Measurements from ENCODE around the gene WASHC4. TPM values are rescaled to one million over a fixed set of nuclear protein-coding genes. Genes with fewer than 3 reads are reported as not detected.

The WASHC4 gene
- total RNA-seq, 4 donors from 2014 or later, result 18.0 to 70.3 (median 44.3) TPM

- no peak for DNase-seq
- no peak for TF ChIP-seq EP300 (IDR thresholded peaks at IDR 0.05; ENCODE audit: low read depth)
- TF ChIP-seq, protein P1, sequence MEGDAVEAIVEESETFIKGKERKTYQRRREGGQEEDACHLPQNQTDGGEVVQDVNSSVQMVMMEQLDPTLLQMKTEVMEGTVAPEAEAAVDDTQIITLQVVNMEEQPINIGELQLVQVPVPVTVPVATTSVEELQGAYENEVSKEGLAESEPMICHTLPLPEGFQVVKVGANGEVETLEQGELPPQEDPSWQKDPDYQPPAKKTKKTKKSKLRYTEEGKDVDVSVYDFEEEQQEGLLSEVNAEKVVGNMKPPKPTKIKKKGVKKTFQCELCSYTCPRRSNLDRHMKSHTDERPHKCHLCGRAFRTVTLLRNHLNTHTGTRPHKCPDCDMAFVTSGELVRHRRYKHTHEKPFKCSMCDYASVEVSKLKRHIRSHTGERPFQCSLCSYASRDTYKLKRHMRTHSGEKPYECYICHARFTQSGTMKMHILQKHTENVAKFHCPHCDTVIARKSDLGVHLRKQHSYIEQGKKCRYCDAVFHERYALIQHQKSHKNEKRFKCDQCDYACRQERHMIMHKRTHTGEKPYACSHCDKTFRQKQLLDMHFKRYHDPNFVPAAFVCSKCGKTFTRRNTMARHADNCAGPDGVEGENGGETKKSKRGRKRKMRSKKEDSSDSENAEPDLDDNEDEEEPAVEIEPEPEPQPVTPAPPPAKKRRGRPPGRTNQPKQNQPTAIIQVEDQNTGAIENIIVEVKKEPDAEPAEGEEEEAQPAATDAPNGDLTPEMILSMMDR (IDR thresholded peaks at IDR 0.05), result no peak
- no peak for TF ChIP-seq POLR2A (IDR thresholded peaks at IDR 0.05)
- Histone ChIP-seq H3K36me3 (no peaks in the 10 kb centered on the region), H3K9me3 (no peaks in the 10 kb centered on the region), H3K4me3 (no peak overlapping the region), H3K27ac (no peak overlapping the region), H3K27me3 (no peaks in the 10 kb centered on the region), H3K4me1 (no peaks in the 10 kb centered on the region)
- in situ Hi-C loops (cut with MboI; ENCODE audit: low pct_ligation_motif_present in 1 of 4, low pct_unique_long_range_greater_than_20kb in 1 of 4, low sequenced_read_pairs in 3 of 4) (loop anchor here (25.0 kb wide), 3 partner anchors 680 to 855 kb away; partner anchors contain the start of gene TXNRD1 (in 2 of the 4)), intact Hi-C loops (cut with DNase I; ENCODE audit: low total_unique reads) (no loop called here)
- 58 to 67% methylated on average over 5 to 6 of the region's 6 CpGs for WGBS, 2 donors (ENCODE audit: low coverage in 1 of 2)
Measured at GRCh38 chr12:105067511-105068031, 40.0 kb upstream of the WASHC4 start.

DNA sequence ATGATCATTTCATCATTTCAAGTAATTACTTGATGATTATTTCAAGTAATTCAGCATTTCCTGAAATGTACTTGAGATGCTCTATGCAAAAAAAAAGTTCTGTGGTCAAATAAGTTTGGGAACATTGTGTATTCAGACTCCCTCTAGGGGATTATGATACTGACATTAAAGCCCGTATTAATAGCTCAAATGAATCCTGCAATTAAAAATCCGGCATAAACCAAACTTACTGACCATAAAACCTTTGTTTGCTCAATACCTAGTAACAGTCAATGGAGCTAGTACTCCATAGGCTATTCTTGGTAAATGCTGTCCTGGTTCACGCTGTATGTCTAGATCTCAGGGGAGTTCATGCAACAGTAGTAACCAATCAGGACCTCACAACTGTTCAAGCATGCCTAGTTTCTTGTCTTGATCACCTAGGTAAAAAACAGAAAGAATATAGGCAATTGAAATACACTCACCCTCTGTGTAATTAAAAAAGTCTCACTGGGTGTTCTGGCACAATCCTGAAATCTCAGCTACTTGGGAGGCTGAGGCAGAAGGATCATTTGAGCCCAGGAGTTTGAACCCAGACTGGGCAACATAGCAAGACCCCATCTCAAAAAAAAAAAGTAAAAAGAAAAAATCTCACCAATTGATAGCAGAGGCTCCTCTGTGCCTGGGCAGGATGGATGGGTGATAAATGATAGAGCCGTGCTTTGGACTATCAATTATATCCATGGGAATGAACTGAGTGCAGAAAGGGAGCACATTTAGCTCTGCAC, 37.4 kb upstream of the WASHC4 start:
- Histone ChIP-seq H3K27me3 (no peaks in the 10 kb centered on the region), H3K4me3 (no peak overlapping the region), H3K4me1 (no peaks in the 10 kb centered on the region), H3K27ac (no peak overlapping the region), H3K9me3 (no peaks in the 10 kb centered on the region), H3K36me3 (no peaks in the 10 kb centered on the region)
- no peak for TF ChIP-seq EP300 (IDR thresholded peaks at IDR 0.05; ENCODE audit: low read depth)
- TF ChIP-seq POLR2A (IDR thresholded peaks at IDR 0.05), result no peak
- TF ChIP-seq, protein P1 (IDR thresholded peaks at IDR 0.05), result no peak
- TF ChIP-seq POLR2AphosphoS5 (IDR thresholded peaks at IDR 0.05), result no peak
- DNase-seq, result no peak
- in situ Hi-C loops (cut with MboI; ENCODE audit: low pct_ligation_motif_present in 1 of 4, low pct_unique_long_range_greater_than_20kb in 1 of 4, low sequenced_read_pairs in 3 of 4), result loop anchor here (25.0 kb wide), 3 partner anchors 683 to 858 kb away; partner anchors contain the start of gene TXNRD1 (in 2 of the 4)
- 52 to 59% methylated on average over 4 of the region's 4 CpGs for WGBS, 2 donors (ENCODE audit: low coverage in 1 of 2)
- intact Hi-C loops (cut with DNase I; ENCODE audit: low total_unique reads), result no loop called here

DNA sequence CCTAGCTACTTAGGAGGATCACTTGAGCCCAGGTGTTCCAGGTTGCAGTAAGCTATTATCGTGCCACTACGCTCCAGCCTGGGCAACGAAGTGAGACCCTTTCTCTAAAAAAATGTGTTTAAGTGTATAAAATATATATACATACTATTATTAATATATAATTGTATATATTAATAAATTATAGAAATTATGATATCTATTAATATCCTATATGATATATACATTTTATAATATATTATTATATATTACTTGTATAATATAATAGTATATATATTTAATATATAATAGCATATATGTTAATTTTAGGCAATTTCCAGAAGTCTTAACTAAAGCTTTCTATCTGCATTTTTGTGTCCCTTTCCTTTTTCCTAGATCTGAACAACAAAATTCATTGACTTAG, 35.5 kb upstream of the WASHC4 start:
- intact Hi-C loops (cut with DNase I; ENCODE audit: low total_unique reads) (no loop called here), in situ Hi-C loops (cut with MboI; ENCODE audit: low pct_ligation_motif_present in 1 of 4, low pct_unique_long_range_greater_than_20kb in 1 of 4, low sequenced_read_pairs in 3 of 4) (loop anchor here (25.0 kb wide), 3 partner anchors 685 to 860 kb away; partner anchors contain the start of gene TXNRD1 (in 2 of the 4))
- no peak overlapping the region for H3K27ac ChIP-seq

More for the DNA sequence above, 35.5 kb upstream of the WASHC4 start:
- 93 to 100% methylated on average over 3 of the region's 3 CpGs for WGBS, 2 donors (ENCODE audit: low coverage in 1 of 2)
- no peaks in the 10 kb centered on the region for H3K4me1 ChIP-seq
- no peaks in the 10 kb centered on the region for H3K27me3 ChIP-seq
- no peaks in the 10 kb centered on the region for H3K9me3 ChIP-seq
- no peak for DNase-seq
- no peaks in the 10 kb centered on the region for H3K36me3 ChIP-seq
- H3K4me3 ChIP-seq, result no peak overlapping the region
- TF ChIP-seq POLR2AphosphoS5 (IDR thresholded peaks at IDR 0.05) (no peak), EP300 (IDR thresholded peaks at IDR 0.05; ENCODE audit: low read depth) (no peak), POLR2A (IDR thresholded peaks at IDR 0.05) (no peak)
- TF ChIP-seq, protein P1 (IDR thresholded peaks at IDR 0.05), result no peak

Measured in transverse colon (tissue), 4 donors.